ENCODE data around the gene CHD8.
"Not testable (repeated sequence)": the region's sequence is repeated elsewhere in the genome, so short reads cannot be mapped to it uniquely, and the experiment has no call there.

Gene CHD8

DNA sequence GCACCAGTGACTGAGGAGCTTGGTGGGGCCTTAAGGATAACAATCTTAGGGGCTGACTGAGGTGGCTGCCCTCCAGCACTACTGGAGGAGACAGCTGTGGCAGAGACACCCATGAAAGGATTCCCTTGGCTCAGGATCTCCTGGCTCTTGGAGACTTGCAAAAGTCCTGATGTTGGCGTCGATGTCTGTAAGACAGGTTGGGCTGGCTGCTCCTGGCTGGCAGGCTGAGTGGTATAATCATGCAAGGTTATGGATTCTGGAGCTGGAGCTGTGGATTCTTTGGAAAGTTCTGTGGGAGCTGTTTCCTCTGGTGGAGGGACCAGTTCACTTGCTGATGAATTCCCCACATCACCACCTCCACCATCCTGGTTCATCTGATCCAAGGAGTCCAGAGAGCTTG lies 24.8 kb downstream of the CHD8 start:
- DNase-seq, result no peak

DNA sequence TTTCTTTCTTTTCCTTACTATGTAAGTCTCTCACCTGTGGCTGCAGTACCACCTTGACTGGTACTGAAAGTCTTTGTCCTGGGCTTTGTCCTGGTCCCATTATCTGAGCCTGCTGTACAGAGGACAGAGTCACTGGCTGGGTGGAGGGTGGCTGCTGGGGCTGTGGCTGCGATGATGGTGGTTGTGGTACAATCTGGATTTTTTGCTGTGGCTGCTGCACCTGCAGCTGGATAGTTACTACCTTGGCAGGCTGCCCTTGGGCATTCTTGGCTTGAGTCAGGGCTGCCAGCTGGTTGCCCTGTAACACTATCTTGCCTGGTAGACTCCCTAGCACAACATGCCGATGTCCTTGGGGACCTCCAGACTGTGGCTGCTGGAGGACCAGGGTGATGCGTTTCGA lies 27.0 kb downstream of the CHD8 start:
- DNase-seq, result no peak

DNA sequence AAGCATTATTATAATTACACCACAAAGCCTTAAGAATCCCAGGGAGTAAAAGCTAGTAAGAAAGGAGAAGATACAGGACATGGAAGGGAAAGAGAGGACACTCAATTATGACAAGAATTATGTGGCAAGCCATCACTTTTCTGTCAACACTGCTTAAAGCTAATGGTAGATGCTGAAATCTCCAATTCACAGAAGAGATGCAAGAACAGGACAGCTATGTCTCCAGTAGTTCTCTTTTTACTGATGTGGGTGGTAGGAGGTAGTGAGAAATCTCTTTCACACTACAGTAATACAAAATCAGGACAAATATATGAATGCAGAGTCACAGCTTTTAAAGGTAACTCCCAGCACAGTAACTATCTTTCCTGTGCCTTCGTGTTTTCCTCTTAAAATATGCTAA lies 29.2 kb downstream of the CHD8 start:
- DNase-seq, result no peak

DNA sequence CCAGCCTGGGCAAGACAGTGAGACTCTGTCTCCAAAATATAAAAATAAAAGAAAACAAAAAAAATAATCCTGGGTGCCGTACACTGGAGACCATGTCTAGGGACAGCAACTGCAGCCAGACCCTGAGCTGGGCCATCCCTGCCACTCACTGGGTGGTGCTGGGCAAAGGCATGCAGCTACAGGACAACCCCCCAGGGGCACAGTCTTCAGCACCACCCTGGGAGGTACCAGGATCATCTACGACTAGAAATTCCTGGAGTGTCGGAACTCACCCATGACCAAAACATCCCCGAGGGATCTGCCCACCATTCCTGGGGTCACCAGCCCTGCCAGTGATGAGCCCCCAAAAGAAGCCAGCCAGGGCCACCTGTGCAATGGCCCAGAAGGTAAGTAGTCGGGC lies 36.4 kb downstream of the CHD8 start:
- no peak for DNase-seq

DNA sequence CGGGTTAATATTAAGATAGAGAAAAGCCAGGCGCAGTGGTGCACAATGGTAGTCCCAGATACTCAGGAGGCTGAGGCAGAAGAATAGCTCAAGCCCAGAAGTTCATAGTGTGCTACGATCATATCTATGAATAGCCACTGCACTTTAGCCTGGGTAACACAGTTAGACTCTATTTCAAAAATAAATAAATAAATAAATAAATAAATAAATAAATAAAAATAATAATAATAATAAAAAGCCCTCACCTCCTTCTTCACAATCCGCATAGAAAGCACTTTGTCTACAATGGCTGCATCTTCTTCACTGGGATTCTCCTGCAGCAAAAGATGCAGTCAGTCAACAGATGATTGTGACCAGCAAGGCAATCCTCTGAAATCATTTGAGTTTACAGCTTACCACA lies 40.6 kb downstream of the CHD8 start:
- DNase-seq, result no peak

DNA sequence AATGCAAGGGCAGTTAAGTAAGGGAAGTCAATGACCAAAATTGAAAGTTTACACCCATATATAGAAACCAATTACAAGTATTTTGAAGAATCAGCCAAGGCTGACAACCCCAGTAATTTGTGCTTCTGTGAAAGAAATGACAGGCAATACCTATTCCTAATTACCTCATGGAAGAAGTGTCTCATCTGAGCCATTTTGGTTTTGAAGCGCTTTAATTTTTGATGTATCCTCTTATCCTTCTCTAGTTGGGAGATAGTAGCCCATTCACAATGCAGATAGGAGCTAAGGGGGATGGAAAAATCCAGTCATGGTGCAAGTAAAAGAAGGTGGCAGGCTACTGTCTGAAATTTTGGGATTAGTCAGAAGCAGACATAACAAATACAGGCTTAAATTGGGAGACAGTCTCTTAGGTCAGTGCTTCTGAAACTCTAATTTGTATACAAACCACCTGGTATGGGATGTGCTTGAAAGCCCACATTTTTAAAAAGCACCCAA lies 41.7 kb downstream of the CHD8 start:
- DNase-seq, result no peak

DNA sequence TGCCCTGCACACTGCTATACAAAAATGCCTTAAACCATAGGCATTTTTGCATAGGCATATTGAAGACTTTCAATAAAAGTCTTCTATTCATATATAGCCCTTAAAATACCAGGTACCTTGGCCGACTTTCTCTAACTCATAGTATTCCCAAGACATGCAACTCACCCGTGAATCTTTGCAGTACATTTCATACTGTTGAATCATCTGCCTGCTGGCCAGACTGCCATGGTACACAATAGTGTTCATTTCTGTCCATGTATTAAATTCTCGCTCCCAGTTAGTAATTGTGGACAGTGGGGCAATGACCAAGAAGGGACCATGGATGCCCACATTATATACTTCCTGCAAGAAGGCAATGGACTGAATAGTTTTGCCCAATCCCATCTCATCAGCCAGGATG lies 47.8 kb downstream of the CHD8 start:
- peak; percentile 3 for DNase-seq

DNA sequence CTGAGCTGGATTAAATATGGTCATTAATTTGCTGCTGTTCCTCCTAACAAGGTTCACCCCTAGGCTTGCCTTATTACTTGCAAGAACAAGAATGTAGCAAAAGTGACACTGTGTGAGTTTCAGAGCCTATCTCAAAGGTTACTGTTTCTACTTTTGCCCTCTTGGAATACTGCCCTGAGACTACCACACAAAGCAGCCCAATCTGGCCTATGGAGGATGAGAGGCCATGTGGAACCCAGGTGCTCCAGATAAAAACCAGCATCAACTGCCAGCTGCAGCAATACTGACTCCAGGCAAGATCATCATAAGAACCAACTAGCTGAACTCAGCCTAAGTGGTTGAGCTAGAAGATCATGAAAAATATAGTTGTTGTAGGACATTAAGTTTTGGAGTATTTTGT lies 49.7 kb downstream of the CHD8 start:
- no peak for DNase-seq

DNA sequence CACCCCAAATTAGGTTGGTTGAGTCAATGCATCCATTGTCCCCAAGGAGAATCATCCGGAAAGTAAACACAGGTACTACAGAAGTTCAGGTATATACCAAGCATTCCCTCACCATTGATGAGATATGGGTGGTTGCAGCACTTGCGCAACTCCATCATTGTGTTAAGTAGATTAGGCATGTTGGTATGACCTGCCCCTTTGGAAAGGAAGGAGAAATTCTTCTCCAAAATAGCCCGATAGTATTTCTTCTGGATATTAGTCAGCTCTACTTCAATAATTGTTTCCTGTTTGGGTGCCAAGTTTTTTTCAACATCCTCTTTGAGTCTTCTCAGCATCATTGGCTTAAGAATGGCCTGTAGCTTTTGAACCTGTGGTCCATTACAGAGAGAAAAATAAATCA lies 50.8 kb downstream of the CHD8 start:
- no peak for DNase-seq

DNA sequence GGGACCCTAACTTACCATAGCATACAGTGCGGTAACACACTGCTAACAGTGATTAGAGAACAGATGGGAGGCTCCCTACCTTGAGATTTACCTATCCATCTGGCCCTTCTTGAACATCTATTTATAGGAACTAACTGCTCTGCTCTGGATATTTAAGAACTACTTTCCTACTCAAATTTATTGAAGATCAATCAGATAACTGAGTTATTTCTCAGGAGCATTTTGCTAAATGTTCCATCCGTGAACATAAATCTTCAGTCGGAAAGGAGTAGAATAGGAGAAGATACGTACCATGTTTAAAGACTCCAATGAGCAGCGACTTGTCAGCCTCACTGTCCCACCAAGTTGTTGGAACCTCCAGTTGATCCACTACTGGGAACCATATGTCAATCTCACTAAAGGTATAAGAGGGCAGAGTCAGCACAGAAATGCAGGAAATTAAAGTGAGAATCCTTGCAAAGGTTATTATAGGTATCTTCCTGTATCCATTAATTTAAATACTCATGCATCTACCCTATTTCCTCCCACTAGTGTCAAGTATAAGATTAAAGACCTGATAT lies 56.5 kb downstream of the CHD8 start:
- no peak for DNase-seq

DNA sequence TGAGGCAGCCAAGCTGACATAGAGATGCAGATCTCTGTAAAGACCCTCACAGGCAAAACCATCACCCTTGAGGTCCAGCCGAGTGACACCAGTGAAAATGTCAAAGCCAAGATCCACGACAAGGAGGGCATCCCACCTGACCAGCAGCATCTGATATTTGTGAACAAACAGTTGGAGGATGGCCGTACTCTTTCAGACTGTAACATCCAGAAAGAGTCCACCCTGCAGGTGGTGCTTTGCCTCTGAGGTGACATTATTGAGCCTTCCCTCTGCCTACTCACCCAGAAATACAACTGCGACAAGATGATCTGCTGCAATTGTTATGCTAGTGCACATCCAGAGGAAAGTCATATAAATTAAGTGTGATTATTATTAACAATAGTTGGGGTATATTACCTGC lies 57.0 kb downstream of the CHD8 start:
- no peak for DNase-seq

DNA sequence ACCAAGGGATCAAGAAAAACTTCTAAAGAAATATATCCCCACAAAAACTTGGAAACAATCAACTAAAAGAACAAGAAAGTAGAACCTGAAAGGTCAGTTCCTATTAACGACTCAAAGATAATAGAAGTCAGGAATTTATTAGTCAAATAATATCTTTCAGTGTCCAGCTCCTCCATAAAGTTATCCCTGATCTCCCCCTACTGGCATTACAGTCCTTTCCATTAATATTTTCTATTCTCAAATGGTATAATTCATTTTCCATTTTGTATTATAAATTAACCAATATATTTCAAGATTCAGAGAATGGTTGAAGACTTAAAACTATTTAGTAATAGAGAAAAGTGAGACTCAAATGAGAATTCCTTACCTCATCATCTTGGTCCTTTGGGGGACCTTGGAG lies 60.5 kb downstream of the CHD8 start:
- no peak for DNase-seq

DNA sequence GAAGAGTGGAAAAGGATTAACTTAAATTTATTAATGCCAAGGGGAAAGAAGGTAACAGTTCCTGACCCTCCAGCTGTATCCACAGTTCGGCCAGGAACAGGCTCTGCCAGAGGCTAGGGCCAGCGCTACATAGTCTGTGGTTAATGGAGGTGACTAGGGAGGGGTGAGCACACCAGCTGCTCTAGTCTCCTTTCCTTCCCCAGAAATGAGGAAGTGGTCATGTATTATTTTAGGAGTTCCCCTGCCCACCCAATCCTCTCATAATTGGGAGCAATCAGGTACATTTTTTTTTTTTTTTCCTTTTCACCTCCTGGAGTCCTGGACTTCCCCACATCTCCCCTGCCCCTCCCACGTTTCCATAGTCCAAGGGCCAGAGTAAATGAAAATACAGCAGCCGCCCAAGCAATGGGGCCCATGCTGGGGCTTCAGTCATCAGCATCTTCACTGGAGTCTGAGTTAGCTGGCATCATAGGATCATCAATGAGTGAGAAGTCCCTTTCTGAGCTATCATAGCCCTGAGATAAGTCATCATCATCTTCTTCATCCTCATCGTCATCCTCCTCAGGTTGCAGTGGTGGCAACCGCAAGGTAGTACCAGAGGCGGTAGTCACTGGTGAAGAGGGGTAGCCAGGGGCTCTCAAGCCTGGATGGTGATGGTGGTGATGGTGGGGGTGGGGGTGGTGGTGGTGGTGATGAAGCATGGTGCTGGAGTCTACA lies 70.6 kb downstream of the CHD8 start:
- no peak for DNase-seq

DNA sequence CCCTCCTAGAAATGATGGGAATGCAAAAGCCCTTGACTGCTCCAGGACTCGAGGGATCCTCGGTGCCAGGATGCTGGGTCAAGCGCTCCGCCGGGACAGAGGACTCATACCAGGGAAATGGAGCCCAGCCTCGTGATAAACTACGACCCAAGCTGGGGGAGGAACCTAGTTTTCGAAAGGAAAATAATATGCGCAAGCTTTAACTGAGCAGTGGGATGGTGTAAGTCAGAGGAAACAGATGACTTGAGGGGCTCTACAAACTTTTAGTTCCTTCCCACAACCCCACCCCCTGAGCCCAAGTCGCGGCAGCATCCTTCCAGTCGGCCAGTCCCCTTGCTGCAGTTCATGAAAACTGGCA lies 71.5 kb downstream of the CHD8 start:
- no peak for DNase-seq

DNA sequence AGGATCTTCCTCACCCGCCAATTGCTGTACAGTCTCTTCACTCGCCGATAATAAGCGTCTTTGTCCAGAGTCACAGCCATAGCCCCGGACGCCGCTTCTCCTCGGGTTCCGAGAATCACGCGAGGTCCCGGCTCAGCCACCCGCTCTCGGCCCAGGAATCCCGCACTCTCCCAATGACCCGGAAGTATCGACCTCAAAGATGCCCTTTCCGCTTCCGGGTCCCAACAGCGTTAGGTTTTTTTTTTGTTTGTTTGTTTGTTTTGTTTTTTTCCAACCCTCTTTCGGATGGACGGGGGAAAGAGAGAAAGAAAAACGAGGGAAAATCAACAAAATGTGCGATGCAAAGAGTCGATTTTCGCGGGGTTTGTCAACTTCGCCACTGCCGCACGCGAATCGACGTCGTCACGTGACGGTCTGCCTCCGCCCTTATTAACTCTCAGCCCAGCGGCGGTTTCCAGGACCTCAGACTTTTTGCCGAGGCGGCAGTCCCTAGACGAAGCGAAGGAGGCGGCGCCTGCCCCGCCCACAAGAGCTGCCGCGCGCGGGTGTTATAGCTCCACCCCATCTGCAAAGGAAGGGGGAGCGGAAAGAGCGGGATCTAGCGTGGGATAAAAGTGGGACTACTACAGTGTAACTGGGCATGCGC lies 72.0 kb downstream of the CHD8 start, which contains the start of gene SUPT16H:
Gene SUPT16H, minus strand, starts transcription at position 172 of the 646 bp plus-strand sequence. Its CDS starts 92 bp downstream, at position 80.
- peak; percentile 91 for DNase-seq

DNA sequence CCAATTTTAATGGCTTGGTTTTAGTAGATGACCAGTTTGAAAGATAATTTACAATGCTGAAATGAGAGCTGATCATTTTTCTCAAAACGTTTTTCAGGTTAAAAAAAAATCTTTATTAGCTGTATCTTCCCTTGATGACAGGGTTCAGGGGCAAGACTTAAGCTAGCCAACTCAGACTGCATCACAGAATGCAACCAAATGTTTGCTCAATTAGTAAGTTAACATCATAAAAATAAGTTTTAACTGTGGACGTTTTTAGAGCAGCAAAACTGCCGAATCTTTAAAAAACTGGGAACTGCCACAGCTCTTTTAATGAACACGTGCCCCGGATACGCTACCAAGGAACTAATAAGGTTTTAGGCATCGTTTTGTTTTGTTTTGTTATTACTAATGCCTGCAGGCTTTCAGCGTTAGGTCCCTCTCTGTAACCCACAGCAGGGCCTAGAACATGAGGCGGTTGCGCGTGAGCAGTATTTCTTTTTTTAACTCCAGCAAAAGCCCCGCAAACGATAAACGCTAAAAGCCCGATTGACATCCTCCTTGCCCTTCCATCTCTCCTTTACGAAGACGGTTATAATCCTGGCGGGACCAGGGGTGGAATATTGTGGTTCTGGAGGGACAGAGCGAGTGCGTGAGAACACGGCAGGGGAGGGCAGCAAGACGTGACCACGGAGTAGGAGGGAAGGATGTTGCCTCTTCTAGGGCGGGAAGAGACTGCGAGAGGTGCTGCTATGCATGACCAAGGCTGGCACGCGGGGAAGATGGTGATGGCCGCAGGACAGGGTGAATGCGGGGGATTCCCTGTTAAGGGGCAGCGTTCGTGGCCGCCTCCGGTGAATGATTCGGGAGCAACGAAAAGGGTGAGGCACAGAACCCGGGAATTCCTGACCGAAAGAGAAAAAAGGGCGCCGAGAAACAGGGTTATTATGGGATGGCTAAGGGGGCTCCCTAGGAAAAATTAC lies 72.8 kb downstream of the CHD8 start:
- no peak for DNase-seq

DNA sequence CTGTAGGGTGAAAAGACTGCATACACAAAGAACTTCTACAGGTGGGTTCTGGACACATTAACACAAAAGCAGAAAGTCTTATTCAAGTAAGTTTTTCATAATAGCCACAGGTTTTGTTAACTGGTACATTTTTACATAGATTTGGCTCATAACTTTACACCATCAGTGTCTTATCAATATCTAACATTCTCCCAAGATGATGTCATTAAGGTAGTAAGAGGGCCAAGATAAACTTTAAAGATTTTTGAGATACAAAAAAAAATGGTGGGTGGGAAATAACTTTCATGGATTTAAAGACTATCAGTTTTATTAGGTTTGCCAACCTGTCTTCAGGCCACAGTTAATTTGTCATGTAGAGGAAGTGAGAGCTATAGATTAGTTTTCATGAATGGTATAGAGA lies 73.8 kb downstream of the CHD8 start:
- DNase-seq, result no peak

DNA sequence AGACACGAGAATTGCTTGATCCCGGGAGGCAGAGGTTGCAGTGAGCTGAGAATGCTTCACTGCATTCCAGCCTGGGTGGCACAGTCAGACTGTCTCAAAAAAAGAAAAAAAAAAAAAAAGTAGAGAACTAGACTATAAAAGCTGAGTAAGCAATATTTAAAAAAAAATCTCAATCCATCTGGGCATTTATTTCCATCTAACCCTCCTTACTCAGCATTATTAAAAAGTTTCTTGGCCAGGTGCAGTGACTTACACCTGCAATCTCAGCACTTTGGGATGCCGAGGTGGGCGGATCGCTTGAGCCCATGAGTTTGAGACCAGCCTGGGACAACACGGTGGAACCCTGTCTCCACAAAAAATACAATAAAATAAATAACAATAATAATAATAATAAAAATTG lies 76.6 kb downstream of the CHD8 start:
- DNase-seq, result no peak

DNA sequence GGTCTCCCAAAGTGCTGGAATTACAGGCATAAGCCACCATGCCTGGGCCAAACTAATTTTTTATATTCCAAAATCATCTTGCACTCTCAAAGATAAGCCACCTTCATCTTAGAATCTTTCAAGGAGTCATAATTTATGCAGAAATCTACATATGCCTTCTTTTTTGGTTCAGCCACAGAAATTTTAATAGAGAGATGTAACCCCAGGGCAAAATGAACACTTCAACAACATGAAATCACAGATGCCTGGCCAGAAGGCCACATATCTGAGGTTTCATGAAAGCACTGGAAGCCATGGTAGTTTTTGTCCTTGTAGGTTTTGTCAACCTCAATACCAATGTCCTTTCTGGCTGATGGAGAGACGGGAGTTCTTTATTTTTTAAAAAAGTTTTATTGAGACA lies 81.9 kb downstream of the CHD8 start:
- DNase-seq, result no peak

DNA sequence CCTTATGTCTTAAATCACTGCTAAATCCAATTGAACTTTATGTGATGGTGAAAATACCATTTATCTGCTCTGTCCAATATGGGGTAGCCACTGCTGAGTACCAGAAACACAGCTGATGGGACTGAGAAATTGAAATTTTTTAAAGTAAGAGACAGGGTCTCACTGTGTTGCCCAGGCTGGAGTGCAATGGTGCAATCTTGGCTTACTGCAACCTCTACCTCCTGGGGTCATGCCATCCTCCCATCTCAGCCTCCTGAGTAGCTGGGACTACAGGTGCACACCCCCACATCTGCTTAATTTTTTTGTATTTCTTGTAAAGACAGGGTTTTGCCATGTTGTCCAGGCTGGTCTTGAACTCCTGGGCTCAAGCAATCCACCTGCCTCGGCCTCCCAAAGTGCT lies 83.1 kb downstream of the CHD8 start:
- not testable (repeated sequence) for DNase-seq

DNA sequence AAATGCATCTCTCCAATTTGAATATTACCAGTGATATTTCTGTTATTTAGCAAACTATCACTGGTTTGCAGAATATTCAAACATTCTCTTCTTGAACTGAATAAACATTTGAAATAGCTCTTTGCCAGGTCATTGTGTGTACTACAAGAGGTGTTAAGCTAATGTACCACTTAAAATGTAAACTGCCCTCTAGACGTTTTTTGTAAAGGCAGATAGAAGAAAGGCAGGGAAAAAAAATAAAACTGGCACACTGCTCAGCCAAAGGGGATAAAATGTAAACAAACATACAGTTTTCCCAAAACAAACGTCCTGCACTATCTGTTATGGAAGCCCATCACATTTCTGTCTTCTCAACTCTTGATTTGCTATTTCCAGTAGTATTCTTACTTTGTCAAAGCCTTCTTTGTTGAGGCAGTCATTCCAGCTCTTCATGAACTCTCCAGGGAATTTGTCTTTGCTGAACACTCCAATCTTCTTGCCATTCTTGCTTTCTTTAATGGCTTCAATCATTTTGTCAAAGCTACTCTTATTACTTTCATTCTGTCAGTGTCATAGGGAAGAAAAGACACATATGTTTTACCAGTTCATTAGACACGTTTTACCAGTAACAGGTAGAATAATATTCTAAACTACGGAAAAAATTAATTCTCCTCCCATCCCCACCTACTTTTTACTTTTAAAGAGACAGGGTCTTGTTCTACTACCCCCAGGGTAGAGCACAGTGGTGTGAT lies 85.8 kb downstream of the CHD8 start:
- DNase-seq, result no peak

DNA sequence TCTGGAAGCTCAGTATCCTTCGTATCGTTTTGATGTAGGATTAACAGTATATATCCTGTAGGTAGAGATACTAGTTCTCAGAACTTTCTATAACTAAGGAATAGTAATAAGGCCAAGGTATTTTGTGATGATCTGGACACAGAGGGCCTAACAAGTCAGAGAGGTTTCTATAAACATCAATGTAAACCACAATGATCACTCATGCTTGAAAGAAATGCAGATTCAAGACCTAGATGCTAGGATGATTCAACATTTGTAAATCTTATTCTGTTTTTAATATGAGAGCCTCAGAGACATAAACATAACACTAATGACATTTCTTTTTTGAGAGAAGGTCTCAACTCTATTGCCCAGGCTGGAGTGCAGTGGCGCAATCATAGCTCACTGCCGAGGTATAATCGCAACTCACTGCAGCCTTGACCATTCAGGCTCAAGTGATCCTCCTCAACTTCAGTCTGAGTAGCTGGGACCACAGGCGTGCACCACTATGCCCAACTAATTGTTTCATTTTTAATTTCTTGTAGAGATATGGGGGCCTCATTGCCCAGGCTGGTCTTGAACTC lies 88.3 kb downstream of the CHD8 start:
- DNase-seq, result no peak
